GM23338 (cell line): ENCODE data around the gene GDE1. TPM values are rescaled to one million over a fixed set of nuclear protein-coding genes. Genes with fewer than 3 reads are reported as not detected.

Experiments
- ATAC-seq: fragments of 200-7000 bp; cut with Tn5 transposase; 3 replicates; pipeline ENCODE4 v1.9.1; 2020
- DNase-seq: peaks from one replicate; pipeline ENCODE4 v3.0.0-alpha.2; 2015; ENCODE audit warnings: low spot score
- H2AFZ ChIP-seq: fragments of 200-600 bp; sonication (generic); 2 replicates; pipeline ENCODE4 v1.8.0; 2016; ENCODE audit warnings: antibody characterized with exemption, mild to moderate bottlenecking, moderate library complexity
- H3F3A ChIP-seq: fragments of 200-600 bp; sonication (generic); replicated peaks from 2 replicates; pipeline ENCODE4 v1.8.0; 2017; ENCODE audit warnings: antibody characterized with exemption, mixed run types, low read depth
- H3K27ac ChIP-seq: fragments of 200-600 bp; sonication (generic); 2 replicates; pipeline ENCODE4 v1.6.1; 2016; ENCODE audit warnings: low read depth
- H3K27me3 ChIP-seq: fragments of 200-600 bp; sonication (generic); 2 replicates; pipeline ENCODE4 v1.8.0; 2016; ENCODE audit warnings: mild to moderate bottlenecking, mixed run types, moderate library complexity; ENCODE audit not compliant: insufficient read depth
- H3K36me3 ChIP-seq: fragments of 200-600 bp; sonication (generic); 2 replicates; pipeline ENCODE4 v1.8.0; 2016; ENCODE audit warnings: mild to moderate bottlenecking; ENCODE audit not compliant: insufficient read depth
- H3K4me1 ChIP-seq: fragments of 200-600 bp; sonication (generic); 2 replicates; pipeline ENCODE4 v1.8.0; 2016; ENCODE audit warnings: mild to moderate bottlenecking, moderate library complexity; ENCODE audit not compliant: insufficient read depth
- H3K4me2 ChIP-seq: fragments of 200-600 bp; sonication (generic); 2 replicates; pipeline ENCODE4 v1.7.1; 2017; ENCODE audit warnings: mixed run types
- H3K4me3 ChIP-seq: fragments of 200-600 bp; sonication (generic); 2 replicates; pipeline ENCODE4 v1.6.1; 2016; ENCODE audit warnings: mixed run types
- H3K79me2 ChIP-seq: fragments of 200-600 bp; sonication (generic); replicated peaks from 2 replicates; pipeline ENCODE4 v1.8.0; 2017; ENCODE audit warnings: mild to moderate bottlenecking; ENCODE audit not compliant: insufficient read depth
- H3K9me2 ChIP-seq: fragments of 200-600 bp; sonication (generic); 2 replicates; pipeline ENCODE4 v1.8.0; 2017; ENCODE audit not compliant: insufficient read depth
- H4K20me1 ChIP-seq: fragments of 200-600 bp; sonication (generic); replicated peaks from 2 replicates; pipeline ENCODE4 v1.8.0; 2017; ENCODE audit warnings: mild to moderate bottlenecking; ENCODE audit not compliant: insufficient read depth
- H3K27ac Mint-ChIP-seq: 2 replicates; pipeline ENCODE4 v1.8.0; 2020; ENCODE audit warnings: inconsistent platforms, mild to moderate bottlenecking, moderate library complexity, mixed read lengths
- H3K27me3 Mint-ChIP-seq: 3 replicates; pipeline ENCODE4 v1.8.0; 2022; ENCODE audit warnings: low read depth, mild to moderate bottlenecking, moderate library complexity, mixed read lengths, inconsistent platforms; ENCODE audit not compliant: insufficient read depth, poor library complexity
- H3K36me3 Mint-ChIP-seq: 3 replicates; pipeline ENCODE4 v1.8.0; 2021; ENCODE audit warnings: low read depth, mild to moderate bottlenecking, inconsistent platforms, moderate library complexity, mixed read lengths
- H3K4me1 Mint-ChIP-seq: 3 replicates; pipeline ENCODE4 v1.8.0; 2020; ENCODE audit warnings: mild to moderate bottlenecking, inconsistent platforms, mixed read lengths
- H3K4me3 Mint-ChIP-seq: 3 replicates; pipeline ENCODE4 v1.8.0; 2021; ENCODE audit warnings: moderate library complexity, mild to moderate bottlenecking, inconsistent platforms, mixed read lengths
- H3K9me3 Mint-ChIP-seq: 3 replicates; pipeline ENCODE4 v1.8.0; 2020; ENCODE audit warnings: moderate library complexity, mild to moderate bottlenecking, inconsistent platforms, mixed read lengths
- EZH2 ChIP-seq: fragments of 200-600 bp; sonication (generic); IDR thresholded peaks from one replicate; pipeline ENCODE4 v1.8.0; 2017; ENCODE audit warnings: antibody characterized with exemption, mild to moderate bottlenecking, low read depth; ENCODE audit not compliant: unreplicated experiment
- EZH2phosphoT487 ChIP-seq: fragments of 200-600 bp; sonication (generic); IDR thresholded peaks from one replicate; pipeline ENCODE4 v1.8.1; 2018; ENCODE audit warnings: antibody characterized with exemption; ENCODE audit not compliant: unreplicated experiment
- JUNB ChIP-seq: IDR thresholded peaks from one replicate; pipeline ENCODE4 v1.6.1; 2016; ENCODE audit warnings: antibody characterized with exemption; ENCODE audit not compliant: unreplicated experiment
- NANOG ChIP-seq: IDR thresholded peaks from 2 replicates; pipeline ENCODE4 v1.6.1; 2016; ENCODE audit warnings: antibody characterized with exemption, borderline replicate concordance
- POLR2AphosphoS5 ChIP-seq: IDR thresholded peaks from 2 replicates; pipeline ENCODE4 v1.6.1; 2016; ENCODE audit warnings: antibody characterized with exemption, low read depth
- ZNF114 ChIP-seq: fragments of 250-450 bp; sonication (Bioruptor Pico); IDR thresholded peaks from 2 replicates; pipeline ENCODE4 v1.5.0; 2020; ENCODE audit warnings: mild to moderate bottlenecking, moderate library complexity
- polyA plus RNA-seq: library from polyadenylated mRNA; unstranded; fragments of >200 nt; fragmentation: Nextera tagmentation; extraction: Ambion mirVana; gene quantifications from 2 replicates; pipeline ENCODE4 v1.2.1, GENCODE V29; 2016
- total RNA-seq: library from RNA; depleted of rRNA; stranded (reverse); fragments of >200 nt; shearing (Covaris generic); gene quantifications from 2 replicates; pipeline ENCODE4 v1.2.3, GENCODE V29; 2014
- TF ChIP-seq, protein P1 (sequence below): IDR thresholded peaks from 2 replicates; pipeline ENCODE4 v1.6.1; 2016; ENCODE audit warnings: antibody characterized with exemption
- TF ChIP-seq, protein P2 (sequence below): fragments of 250-450 bp; sonication (Bioruptor Pico); IDR thresholded peaks from 2 replicates; pipeline ENCODE4 v1.5.0; 2020; ENCODE audit warnings: mild to moderate bottlenecking, moderate library complexity
- TF ChIP-seq, protein P3 (sequence below): IDR thresholded peaks from one replicate; pipeline ENCODE4 v1.6.1; 2018; ENCODE audit warnings: antibody characterized with exemption; ENCODE audit not compliant: unreplicated experiment

GDE1 gene
- total and polyA plus RNA-seq, 2 experiments from 2014 or later: 30.0 to 69.3 TPM

DNA sequence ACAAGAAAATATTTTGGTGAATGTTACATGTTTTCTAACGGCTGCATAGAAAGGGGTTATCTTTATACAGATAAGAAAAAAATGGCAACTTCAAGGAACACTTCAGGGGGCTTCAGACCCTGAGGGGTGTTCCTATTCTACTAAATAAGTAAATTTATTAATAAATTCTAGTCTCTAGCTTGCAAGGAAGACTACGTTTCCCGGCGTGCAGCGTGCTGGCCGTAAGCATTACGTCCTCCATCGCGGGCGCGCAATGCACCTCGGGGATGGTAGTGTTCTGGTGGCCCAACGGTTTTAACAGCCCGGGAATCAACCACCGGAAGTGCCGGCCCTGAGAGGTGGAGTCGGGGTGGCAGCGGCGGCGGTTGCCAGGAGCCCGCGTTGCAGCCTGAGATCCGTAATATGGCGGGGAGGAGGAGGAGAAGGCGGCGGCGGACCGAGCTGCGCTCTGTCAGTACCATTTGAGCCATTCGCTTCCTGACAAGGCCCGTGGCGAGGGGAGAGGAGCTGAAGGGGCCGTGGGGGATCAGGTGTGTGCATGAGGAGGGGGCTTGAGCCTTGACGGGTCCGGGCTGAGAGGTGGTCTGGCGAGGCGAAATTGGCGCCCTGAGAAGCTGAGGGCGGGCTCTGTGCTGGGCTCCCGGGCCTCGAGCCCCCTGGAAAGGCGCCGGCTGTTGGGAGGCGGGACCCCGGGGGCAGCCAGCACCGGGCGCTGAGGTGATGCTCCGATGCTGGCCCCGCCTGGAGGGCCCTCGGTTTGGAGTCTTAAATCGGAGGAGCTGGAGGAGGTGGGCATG lies 1.9 kb upstream of the GDE1 start, which contains the start of gene CCP110 (continued):
- TF ChIP-seq, protein P1, sequence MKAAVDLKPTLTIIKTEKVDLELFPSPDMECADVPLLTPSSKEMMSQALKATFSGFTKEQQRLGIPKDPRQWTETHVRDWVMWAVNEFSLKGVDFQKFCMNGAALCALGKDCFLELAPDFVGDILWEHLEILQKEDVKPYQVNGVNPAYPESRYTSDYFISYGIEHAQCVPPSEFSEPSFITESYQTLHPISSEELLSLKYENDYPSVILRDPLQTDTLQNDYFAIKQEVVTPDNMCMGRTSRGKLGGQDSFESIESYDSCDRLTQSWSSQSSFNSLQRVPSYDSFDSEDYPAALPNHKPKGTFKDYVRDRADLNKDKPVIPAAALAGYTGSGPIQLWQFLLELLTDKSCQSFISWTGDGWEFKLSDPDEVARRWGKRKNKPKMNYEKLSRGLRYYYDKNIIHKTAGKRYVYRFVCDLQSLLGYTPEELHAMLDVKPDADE: peak; percentile 99
- TF ChIP-seq, protein P2, sequence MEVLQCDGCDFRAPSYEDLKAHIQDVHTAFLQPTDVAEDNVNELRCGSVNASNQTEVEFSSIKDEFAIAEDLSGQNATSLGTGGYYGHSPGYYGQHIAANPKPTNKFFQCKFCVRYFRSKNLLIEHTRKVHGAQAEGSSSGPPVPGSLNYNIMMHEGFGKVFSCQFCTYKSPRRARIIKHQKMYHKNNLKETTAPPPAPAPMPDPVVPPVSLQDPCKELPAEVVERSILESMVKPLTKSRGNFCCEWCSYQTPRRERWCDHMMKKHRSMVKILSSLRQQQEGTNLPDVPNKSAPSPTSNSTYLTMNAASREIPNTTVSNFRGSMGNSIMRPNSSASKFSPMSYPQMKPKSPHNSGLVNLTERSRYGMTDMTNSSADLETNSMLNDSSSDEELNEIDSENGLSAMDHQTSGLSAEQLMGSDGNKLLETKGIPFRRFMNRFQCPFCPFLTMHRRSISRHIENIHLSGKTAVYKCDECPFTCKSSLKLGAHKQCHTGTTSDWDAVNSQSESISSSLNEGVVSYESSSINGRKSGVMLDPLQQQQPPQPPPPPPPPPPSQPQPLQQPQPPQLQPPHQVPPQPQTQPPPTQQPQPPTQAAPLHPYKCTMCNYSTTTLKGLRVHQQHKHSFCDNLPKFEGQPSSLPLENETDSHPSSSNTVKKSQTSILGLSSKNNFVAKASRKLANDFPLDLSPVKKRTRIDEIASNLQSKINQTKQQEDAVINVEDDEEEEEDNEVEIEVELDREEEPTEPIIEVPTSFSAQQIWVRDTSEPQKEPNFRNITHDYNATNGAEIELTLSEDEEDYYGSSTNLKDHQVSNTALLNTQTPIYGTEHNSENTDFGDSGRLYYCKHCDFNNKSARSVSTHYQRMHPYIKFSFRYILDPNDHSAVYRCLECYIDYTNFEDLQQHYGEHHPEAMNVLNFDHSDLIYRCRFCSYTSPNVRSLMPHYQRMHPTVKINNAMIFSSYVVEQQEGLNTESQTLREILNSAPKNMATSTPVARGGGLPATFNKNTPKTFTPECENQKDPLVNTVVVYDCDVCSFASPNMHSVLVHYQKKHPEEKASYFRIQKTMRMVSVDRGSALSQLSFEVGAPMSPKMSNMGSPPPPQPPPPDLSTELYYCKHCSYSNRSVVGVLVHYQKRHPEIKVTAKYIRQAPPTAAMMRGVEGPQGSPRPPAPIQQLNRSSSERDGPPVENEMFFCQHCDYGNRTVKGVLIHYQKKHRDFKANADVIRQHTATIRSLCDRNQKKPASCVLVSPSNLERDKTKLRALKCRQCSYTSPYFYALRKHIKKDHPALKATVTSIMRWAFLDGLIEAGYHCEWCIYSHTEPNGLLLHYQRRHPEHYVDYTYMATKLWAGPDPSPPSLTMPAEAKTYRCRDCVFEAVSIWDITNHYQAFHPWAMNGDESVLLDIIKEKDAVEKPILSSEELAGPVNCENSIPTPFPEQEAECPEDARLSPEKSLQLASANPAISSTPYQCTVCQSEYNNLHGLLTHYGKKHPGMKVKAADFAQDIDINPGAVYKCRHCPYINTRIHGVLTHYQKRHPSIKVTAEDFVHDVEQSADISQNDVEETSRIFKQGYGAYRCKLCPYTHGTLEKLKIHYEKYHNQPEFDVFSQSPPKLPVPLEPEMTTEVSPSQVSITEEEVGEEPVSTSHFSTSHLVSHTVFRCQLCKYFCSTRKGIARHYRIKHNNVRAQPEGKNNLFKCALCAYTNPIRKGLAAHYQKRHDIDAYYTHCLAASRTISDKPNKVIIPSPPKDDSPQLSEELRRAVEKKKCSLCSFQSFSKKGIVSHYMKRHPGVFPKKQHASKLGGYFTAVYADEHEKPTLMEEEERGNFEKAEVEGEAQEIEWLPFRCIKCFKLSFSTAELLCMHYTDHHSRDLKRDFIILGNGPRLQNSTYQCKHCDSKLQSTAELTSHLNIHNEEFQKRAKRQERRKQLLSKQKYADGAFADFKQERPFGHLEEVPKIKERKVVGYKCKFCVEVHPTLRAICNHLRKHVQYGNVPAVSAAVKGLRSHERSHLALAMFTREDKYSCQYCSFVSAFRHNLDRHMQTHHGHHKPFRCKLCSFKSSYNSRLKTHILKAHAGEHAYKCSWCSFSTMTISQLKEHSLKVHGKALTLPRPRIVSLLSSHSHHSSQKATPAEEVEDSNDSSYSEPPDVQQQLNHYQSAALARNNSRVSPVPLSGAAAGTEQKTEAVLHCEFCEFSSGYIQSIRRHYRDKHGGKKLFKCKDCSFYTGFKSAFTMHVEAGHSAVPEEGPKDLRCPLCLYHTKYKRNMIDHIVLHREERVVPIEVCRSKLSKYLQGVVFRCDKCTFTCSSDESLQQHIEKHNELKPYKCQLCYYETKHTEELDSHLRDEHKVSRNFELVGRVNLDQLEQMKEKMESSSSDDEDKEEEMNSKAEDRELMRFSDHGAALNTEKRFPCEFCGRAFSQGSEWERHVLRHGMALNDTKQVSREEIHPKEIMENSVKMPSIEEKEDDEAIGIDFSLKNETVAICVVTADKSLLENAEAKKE (CRISPR knock-in tag): no peak
- no peak for TF ChIP-seq EZH2

DNA sequence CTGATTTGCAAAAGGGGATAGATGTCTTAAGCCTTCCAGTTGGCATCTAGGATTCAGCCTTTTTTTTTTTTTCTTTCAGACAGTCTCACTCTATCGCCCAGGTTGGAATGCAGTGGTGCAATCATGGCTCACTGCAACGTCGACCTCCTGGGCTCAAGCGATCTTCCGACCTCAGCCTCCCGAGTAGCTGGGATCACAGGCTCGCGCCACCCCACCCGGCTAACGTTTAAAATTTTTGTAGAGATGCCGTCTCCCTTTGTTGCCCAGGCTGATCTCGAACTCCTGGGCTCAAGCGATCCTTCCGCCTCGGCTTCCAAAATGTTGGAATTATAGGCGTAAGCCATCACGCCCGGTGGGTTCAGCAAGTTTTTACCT lies 1.3 kb upstream of the GDE1 start:
- Histone ChIP-seq H3K36me3 (peaks cover 3% of the 10 kb centered on the region; the same call in 1 of the 2 replicates), H3K4me1 (peaks cover 30% of the 10 kb centered on the region), H2AFZ (no peak overlapping the region), H3F3A (no peaks in the 10 kb centered on the region), H3K79me2 (peaks cover 57% of the 10 kb centered on the region), H3K4me2 (peak overlapping the region; percentile 59; the same call in 1 of the 2 replicates), H3K27me3 (no peaks in the 10 kb centered on the region), H3K27ac (0 out of 2 replicates have a peak overlapping the region, but pooled peaks have one; percentile 34), H3K9me2 (no peaks in the 10 kb centered on the region), H3K4me3 (0 out of 2 replicates have a peak overlapping the region, but pooled peaks have one; percentile 12), H4K20me1 (peaks cover 17% of the 10 kb centered on the region)
- H3K27me3 Mint-ChIP-seq: peaks cover 3% of the 10 kb centered on the region
- peak; percentile 3 for DNase-seq
- no peak for ATAC-seq
- peaks cover 31% of the 10 kb centered on the region for H3K4me1 Mint-ChIP-seq
- no peaks in the 10 kb centered on the region for H3K9me3 Mint-ChIP-seq
- peaks cover 2% of the 10 kb centered on the region; the same call in 1 of the 3 replicates for H3K36me3 Mint-ChIP-seq
- H3K27ac Mint-ChIP-seq: peak overlapping the region; percentile 71; the same call in 1 of the 2 replicates
- peak overlapping the region; percentile 13; the same call in 1 of the 3 replicates for H3K4me3 Mint-ChIP-seq
- TF ChIP-seq EZH2phosphoT487 (no peak), POLR2AphosphoS5 (no peak), NANOG (no peak), ZNF114 (no peak), JUNB (no peak)
- TF ChIP-seq, protein P1: no peak
- TF ChIP-seq, protein P3, sequence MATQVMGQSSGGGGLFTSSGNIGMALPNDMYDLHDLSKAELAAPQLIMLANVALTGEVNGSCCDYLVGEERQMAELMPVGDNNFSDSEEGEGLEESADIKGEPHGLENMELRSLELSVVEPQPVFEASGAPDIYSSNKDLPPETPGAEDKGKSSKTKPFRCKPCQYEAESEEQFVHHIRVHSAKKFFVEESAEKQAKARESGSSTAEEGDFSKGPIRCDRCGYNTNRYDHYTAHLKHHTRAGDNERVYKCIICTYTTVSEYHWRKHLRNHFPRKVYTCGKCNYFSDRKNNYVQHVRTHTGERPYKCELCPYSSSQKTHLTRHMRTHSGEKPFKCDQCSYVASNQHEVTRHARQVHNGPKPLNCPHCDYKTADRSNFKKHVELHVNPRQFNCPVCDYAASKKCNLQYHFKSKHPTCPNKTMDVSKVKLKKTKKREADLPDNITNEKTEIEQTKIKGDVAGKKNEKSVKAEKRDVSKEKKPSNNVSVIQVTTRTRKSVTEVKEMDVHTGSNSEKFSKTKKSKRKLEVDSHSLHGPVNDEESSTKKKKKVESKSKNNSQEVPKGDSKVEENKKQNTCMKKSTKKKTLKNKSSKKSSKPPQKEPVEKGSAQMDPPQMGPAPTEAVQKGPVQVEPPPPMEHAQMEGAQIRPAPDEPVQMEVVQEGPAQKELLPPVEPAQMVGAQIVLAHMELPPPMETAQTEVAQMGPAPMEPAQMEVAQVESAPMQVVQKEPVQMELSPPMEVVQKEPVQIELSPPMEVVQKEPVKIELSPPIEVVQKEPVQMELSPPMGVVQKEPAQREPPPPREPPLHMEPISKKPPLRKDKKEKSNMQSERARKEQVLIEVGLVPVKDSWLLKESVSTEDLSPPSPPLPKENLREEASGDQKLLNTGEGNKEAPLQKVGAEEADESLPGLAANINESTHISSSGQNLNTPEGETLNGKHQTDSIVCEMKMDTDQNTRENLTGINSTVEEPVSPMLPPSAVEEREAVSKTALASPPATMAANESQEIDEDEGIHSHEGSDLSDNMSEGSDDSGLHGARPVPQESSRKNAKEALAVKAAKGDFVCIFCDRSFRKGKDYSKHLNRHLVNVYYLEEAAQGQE: no peak
